Stimulated activated CD4-positive, alpha-beta T cell treated with anti-CD3 and anti-CD28 coated beads, Interleukin-4, amount 100 ng/mL, for 4 hours (primary cell): Measurements from ENCODE around the gene SECTM1.

Experiments
- DNase-seq, 2 experiments: peaks; one replicate each; pipeline ENCODE4 v3.0.0-alpha.2; 2020

Gene SECTM1

DNA sequence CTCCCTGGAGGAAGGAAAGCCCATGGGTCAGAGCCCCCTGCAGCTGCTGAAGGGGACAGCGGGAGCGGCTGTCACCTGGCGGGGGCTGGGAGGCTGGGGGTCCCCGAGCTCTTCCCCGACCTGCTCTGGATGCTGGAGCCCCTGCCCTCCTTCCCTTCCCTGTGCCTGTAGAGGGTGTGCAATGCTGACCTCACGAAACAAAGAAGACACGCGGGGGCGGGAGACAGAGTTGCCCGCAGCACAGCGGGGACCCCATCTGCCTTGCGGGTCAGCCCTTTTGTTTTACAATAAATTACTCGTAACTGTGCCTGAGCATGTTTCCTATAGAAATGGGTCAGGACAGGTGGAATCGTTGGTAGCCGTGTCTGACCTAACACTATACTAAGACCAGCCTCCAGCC lies 6.3 kb downstream of the SECTM1 start:
- DNase-seq = no peak

DNA sequence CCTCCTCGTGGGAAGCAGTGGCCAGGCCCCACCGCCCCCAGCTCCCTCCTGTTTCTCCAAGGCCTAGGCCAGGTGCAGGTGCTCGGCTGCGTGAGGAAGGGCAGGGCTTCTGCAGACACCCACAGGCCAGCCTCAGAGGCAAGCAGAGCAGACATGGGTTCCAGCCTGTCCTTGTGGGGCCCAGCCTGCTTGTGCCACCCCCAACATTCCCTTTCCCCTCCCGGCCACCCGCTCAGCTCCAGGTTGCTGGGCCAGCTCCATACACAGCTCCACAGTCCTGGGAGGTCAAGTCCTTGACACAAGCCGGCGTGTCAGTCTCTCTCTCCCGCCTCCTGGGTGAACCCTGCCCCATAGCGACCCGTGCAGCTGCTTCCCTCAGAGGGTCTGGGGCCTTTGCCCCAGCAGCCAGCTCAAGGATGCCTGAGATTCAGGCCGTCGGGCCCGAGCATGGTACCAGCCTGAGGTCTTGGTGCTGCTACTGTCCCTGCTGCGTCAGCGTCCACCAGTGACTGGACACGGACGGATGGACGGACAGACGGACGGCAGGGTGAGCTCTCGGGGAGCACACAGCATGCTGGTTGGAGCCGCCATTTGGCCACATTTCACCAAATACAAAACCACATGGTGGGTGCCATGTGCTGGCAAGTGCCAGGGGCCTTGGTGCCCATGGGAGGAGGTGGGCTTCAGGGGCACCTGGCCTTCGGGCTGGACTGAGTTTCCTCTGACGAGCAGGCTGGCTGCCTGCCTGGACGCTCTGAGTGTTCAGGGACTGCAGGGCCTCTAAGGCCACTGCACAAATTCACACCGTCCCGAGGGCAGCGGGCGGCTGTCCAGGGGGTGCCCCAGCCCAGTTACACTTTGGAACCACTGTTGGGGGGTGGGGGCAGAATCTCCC lies 8.0 kb downstream of the SECTM1 start:
- DNase-seq = no peak

DNA sequence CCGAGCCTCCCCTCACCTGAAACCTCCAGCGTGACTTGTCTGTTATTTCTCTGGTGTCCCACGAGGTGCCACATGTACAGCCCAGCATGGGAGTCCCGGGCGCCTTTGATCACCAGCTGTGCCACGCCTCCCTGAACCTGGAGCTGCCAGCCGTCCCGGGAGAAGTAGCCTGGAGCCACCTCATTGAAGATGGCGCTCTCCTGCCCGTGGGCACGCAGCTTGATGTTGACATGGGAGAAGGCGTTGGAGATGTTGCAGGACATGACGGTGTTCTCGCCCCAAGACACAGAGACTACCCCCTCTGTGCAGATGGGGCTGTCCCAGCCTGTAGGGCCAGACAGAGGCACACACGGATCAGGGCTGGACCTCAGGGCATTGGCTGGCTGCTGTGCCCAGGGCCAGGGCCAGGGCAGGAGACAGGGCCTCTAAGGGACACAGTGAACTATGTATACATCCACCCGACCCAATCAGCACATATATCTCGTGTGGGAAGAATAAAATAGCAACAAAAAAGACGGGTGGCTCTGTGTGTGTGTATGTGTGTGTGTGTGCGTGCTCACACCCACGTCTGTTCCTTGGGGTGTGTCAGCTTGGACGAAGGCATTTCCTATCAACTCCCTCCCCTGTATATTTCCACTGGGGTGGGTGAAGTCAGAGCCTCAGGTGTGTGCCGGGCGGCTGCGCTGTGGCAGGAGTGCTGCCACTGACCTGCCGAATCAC lies 8.8 kb downstream of the SECTM1 start:
- peak in 1 of 2 experiments; percentile 63 for DNase-seq

DNA sequence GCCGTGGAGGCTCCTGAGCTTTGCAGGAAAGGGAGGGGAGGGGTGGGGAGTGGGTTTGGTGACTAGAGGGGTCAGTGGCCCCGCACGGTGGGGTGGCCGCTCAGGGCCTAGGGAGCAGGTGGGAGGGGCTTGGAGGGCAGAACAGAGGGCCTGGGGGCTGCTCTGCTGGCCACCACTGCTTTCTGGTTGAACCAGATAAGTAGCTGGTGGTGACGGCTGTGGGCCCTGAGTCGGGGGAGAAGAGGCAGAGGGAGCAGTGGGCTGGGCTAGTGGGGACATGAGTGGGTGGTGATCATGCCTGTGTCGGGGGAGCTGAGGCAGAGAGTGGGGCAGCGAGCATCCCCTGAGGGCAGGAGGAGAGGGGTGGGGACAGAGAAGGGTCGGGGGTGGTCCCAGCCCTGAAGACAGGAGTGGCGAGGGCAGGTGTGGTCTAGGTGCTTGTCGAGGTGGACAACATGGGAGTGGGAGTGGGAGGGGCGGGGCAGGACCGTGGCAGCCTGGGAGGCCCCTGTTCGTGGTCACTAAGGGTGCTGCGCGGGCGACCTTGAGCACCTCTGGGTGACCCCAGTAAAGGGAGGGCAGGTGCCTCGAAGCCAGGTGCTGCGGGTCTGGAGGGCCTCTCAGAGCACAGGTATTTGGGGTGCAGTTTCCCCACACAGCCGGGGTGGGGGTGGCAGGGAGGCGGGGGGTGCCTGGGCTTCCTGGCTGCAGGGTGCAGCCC lies 9.9 kb downstream of the SECTM1 start:
- no peak for DNase-seq

DNA sequence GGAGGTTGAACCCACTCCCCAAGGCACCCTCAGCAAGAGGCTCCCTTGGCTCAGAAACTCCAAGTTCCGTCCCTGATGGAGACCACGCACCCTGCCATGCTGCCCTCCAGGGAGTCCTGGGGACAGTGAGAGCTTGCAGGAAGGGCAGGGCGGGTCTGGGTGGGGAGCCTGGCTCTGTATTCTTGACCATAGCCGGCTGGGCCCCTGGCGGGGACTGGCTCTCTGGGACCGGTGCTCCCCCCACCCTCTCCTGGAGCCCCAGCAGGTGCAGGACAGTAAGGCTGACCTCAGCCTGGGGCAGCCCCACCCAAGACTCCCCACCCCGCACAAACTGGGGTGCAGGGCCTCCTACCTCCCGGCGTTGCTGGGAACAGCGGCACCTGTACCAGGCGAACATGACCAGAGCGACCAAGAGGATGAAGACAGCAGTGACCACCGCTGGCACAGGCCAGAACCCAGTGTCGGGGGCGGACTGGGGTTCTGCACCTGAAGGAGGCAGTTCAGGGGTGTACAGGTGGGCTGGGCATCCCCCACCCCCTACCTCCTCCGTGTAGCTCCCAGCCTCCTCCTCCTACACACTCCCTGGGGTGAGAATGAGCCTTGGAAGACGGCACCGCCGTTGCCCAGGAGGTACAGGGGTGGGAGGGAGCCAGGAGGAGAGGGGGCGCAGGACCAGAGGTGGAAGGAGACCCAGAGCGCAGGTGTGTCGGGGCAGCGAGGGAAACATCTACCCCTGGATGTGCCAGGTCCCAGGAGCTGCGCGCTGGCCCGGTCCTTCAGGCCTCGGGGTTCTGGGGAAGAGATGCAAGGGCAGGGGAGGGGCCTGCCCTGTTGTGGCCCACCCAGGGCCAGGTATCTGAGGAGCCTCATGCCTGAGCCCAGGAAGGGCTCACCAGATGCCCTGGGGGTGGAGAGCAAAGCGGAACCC lies 10.8 kb downstream of the SECTM1 start:
- no peak for DNase-seq

DNA sequence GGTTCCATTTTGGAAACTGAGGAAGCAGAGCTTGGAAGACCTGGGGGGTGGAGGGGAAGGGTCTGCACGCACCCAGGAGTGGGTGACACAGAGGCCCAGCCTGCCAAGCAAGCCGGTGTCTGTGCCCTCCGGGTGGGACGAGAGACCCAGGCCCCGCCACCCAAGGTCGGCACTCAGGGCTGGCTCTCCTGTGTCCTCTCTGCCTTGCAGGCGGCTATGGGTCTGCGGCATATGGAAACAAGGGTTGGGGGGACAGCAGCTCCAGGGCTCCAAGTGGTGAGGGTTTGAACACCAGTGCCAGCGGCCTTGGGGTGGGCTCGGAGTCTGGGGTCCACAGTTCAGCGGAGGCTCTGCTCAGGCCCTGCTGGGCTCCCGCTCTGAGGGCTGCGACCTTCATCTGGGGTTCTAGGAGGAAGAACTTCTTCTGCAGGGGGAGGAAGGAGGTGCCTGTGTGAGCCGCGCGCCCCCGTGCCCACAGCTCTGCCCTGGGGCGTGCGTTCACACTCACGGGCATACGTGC lies 11.6 kb downstream of the SECTM1 start:
- DNase-seq = peak in 1 of 2 experiments; percentile 49

DNA sequence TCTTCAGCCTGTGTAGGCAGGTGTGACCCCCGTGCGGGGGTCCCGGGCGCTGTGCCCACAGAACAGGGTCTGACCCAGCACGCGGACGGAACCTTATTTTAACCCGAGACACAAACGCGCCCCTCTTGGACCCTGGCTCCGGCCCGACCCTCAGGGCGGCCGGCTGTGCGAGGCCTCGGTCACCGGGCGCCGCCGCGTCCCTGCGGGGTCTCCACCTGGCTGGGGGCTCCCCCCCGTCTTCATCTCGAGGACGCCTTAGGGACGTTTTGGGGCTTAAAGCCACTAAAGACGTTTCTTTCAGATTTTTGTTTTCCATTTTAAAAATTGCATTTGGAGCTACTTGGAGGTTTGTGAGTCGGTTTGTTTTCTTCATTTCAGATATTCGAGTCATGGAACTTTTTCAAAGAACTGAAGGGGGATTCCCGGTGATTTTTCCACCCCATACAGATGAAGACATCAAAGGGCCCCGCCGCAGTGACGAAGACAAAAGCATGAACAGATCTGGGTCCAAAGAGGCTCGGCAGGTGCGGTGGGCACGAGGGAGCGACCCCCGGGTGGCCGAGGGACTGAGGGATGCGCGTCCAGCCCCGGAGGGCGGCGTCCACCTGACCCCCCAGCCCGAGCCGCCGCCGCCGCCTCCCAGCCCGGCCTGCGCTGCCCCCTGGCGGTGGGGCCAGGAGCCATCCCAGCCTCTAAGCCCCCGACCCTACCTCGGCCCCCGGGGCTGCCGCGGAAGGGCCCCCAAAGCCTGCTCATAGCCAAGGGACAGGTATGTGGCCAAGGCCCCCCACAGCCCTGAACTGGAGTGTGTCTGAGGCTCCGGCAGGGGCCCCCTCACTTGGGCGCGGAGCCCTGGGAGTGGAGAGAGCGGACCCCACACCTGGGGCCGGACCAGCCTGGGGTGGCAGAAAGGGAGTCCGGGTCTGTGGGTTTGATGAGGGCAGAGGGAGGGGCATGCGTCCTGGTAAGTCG lies 12.3 kb downstream of the SECTM1 start:
- DNase-seq = peak; percentile 75 to 88

DNA sequence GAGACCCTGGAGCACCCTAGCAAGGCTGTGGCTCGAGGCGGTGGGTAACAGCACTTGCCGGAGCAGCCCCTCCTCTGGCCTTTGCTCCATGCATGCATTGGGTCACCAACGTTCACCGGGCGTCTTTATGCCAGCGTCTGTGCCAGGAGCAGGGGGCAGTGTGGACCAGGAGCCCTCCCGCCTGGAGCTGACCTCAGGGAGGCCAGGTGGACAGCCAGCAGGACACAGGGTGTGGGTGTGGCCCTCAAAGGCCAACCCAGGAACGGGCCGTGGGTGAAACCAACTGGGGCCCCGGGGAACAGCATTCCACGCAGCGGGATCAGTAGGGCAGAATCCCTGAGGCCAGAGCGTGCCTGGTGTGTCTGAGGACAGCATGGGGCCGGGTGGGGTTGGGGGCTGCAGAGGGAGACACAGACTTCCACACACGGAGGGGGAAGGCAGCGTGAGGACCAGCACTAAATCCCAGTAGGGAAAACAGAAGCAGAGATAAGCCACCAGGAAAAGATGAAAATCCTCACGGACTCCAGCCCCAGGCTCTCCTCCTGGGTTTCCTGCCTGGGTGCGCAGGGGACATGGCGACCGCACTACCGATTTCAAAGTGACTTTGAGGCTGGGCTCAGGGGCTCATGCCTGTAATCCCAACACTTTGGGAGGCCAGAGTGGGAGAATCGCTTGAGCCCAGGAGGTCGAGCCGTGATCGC lies 13.3 kb downstream of the SECTM1 start:
- no peak for DNase-seq

DNA sequence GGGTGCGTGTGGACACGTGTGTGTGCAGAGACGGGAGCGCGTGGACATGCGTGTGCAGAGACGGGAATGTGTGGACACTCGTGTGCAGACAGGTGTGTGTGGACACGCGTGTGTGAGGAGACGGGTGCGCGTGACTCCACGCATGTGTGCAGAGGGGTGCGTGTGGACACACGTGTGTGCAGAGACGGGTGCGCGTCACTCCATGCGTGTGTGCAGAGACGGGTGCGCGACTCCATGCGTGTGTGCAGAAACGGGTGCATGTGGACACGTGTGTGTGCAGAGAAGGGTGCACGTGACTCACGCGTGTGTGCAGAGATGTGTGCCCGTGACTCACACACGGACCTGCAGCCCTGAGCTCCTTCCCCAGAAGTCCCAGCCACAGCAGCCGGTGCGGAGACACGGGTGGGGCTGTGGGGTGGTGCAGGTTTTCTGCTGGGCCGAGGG lies 13.9 kb downstream of the SECTM1 start:
- no peak for DNase-seq

DNA sequence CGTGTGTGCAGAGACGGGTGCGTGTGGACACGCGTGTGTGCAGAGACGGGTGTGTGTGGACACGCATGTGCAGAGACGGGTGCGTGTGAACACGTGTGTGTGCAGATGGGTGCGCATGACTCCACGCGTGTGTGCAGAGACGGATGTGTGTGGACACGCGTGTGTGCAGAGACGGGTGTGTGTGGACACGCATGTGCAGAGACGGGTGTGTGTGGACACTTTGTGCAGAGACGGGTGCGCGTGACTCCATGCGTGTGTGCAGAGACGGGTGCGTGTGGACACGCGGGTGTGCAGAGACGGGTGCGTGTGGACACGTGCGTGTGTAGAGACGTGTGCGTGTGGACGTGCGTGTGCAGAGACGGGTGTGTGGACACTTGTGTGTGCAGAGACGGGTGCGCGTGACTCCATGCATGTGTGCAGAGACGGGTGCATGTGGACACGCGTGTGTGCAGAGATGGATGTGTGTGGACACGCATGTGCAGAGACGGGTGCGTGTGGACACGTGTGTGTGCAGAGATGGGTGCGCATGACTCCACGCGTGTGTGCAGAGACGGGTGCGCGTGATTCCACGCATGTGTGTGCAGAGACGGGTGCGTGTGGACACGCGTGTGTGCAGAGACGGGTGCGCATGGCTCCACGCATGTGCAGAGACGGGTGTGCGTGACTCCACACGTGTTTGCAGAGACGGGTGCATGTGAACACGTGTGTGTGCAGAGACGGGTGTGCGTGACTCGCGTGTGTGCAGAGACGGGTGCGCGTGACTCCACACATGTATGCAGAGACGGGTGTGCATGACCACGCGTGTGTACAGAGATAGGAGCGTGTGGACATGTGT lies 14.6 kb downstream of the SECTM1 start:
- DNase-seq = no peak

DNA sequence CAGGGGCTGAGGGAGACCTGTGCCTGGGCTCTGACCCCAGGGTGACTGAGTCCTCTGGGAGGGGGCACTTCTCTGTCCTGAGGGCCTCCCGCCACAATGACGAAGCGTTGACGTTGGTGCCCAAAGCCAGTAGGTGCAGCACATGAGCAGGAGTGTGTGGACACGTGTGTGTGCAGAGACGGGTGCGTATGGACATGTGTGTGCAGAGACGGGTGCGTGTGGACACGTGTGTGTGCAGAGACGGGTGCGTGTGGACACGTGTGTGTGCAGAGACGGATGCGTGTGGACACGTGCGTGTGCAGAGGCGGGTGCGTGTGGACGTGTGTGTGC lies 15.4 kb downstream of the SECTM1 start:
- DNase-seq = no peak

DNA sequence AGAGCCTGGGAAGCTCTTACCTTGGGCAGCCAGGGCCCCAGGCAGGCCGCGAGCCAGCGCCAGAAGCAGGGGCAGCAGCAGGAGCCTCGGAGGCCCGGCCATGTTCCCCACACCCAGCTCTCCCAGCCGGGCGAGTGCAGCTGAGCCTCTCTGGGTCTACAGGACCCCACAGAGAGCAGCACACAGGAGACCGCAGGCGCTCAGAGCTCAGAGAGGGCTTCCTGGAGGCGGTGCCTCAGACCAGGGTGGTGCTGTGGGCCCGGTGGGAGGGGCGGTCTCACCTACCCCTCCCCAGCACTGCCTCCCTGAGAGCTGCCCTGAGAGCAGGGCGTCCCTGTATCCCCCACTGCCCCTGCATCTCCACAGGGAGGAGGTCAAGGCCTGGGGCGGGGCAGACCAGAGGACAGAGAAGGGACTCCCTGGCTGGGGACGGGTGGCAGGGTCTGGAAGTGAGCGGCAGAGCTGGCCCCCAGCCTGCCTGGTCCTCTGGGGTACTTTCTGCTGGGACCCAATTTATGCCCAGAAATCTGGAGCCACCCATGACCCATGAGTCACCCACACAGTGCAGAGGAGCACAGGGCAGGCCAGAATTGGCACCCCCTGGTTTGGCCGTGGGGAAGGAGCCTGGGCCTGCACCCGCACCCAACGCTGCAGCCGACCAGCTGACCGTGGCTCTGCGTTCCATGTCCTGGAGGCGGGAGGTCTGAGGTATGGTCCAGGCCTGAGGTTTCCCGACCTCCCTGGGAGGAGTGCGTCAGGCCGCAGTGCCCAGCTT lies 16.0 kb downstream of the SECTM1 start, which contains the start of gene CD7:
Gene CD7, minus strand, starts transcription at position 215 of the 775 bp plus-strand sequence. Its CDS starts 113 bp downstream, at position 102.
- peak; percentile 68 to 74 for DNase-seq

DNA sequence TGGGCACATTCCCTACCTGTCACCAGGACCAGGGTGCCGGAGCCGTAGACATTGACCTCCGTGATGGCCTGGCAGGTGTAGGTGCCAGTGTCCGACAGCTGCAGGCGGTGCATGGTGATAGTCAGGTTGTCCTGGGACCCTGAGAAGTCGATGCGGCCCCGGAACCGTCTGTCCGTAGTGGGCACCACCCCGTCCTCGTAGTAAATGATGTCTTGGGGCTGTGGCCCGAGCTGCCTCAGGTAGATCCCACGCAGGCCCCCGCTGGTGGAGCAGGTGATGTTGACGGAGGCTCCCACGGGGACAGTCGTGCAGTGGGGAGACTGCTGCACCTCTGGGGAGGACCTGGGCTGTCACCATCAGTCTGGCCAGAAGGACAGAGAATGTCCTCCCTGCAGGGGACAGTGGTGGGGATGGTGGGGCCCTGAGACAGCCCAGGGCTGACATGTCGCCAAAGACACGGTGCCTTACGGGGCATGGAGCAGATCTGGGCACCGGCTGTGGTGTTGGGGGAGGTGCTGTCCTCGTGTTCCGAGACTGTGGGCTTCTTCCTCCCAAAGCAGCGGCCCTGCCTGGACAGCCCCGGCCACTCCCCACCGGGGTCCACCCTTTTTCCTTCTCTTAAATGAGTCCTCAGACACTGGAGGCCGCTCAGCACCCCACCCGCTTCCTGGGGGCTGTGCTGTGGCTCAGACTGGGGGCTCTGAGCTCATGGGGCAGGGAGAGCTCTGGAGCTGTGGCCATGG lies 16.7 kb downstream of the SECTM1 start:
- no peak for DNase-seq

DNA sequence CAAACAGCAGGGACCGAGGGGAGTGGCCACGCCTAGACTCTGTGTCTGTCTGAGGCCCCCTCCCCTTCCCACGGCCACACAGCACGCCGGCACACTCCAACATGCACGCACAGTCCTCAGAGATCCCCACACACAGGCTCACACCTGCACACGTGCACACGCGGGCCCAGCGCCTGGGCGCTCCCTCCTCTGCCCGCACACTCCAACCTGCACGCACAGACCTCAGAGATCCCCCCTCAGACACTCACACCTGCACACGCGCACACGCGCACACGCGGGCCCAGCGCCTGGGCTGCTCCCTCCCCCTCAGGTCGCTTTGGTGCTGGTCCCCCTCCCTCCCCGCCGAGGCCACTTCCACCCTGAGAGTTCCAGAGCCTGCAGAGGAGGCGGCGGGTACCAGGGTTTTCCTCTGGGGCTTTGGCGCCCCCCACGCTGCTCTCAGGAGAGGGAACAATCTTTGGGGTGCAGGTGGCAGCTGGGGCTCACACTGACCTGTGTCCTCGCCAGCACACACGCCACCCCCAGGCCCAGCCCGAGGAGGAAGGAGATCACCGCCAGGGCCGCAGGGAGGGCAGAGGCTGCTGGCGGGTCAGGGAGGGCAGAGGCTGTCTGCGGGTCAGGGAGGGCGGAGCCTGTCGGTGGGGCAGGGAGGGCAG lies 17.7 kb downstream of the SECTM1 start:
- DNase-seq = peak; percentile 51

DNA sequence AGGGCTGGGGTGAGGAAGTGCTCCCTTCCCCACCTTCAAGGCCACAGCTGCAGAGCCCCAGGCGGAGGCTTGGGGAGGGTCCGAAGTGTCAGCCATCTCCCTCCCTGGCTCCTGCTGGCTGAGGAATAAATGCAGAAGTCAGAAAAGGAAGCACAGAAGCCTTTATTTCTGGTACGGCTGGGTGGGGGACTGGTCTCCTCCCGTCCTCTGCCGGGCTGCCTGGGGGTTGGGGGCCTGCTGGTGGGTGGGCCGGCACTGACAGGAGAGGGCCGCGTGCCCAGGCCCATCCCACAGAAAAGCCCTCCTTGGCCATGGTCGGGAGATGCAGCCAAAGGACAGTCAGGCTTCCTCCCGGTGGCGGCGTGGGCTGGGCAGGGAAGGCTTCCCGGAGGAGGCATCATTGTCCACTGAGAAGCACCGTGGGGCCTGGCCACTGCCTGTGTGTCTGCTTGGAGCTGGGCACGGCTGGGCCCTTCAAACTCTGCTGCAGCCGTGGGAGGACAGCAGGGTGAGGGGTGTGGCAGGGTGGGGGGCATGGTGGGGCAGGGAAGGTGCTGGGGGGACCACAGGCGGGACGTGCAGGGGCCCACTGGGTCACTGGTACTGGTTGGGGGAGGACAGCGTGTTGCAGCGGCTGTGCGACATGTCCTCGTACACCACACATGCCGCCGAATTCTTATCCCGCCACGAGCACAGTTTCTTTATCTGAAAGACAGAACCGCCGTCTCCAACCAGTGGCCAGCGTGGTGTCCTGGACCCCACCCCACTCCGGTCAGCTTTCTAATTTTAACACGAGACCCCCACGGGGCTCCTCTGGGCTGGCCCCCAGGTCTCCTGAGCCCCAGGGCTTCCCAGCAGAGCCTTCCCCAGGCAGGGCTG lies 18.6 kb downstream of the SECTM1 start:
- DNase-seq = no peak
